ENCODE measurements around the gene MRGPRF.
A peak's percentile ranks its signal among the peaks of the same experiment; 100 is the strongest.
"Not testable (repeated sequence)": the region's sequence is repeated elsewhere in the genome, so short reads cannot be mapped to it uniquely, and the experiment has no call there.

The MRGPRF gene

GRCh38 chr11:69002110-69002569 is 10.9 kb downstream of the MRGPRF start:
- DNase-seq = no peak

DNA sequence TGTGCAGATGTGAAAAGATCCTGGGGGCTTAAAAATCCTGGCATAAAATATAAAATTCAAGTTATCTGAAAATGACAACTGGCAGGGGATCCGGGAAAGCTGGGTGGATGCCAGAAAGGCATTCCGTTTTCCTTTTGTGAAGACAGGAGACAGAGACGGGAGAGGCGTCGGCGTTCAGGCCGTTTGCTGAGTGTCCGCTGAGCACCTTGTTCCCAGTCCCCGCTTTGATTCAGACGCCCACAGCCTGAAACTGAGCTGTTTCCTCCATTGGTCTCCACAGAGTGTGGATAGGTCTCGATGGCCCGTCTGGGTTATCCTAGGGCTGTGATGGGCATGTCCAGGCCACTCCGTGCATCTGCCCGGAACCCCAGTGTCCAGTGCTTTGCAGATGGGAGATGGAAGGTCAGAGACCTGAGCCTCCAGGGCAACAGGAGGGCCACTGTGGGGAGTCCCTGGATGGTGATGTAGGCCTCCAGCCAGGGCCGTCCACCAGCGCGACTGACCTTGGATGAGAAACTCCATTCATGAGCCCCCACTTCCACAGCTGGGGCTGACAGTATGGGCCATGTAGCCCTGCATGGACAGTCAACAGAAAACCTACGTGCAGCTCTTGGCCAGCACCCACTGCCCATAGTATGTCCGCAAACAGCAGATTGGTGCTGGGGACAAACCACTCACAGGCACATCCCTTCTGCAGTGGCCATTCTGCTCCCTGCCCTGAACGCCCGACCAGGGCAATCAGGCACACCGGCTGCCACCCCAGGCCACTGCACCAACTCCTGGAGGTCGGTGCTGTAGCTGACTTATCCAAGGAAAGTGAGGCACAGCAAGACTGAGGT is 11.6 kb downstream of the MRGPRF start:
- DNase-seq = no peak

DNA sequence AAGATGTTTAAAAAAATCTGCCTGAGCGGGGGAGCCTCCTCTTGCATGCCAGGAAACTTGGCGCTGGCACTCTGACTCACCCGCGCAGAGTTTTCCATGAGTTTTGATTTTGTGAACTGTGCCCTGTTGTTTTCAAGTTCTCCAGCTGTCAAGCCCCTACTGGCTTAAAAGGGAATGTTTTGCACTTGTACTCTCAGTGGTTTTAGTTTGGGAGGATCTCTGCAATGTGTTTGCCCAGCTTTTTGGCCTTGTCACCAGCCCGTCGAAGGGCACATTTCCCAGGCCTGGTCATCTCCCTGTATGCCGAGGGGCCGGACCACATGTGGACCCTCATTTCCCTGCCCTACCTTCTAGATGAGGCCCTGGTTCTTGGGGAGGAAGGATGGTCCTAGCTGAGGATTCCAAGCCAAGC is 12.2 kb downstream of the MRGPRF start:
- no peak for DNase-seq

- DNase-seq = no peak
Observed at GRCh38 chr11:69000391-69000790, 12.7 kb downstream of the MRGPRF start.

- DNase-seq = not testable (repeated sequence)
Observed at GRCh38 chr11:68999748-69000355, 13.2 kb downstream of the MRGPRF start.

GRCh38 chr11:68999093-68999747 is 13.8 kb downstream of the MRGPRF start:
- no peak for DNase-seq

- DNase-seq = no peak
Observed at GRCh38 chr11:68998390-68998911, 14.6 kb downstream of the MRGPRF start.

GRCh38 chr11:68997995-68998348 is 15.1 kb downstream of the MRGPRF start:
- DNase-seq = no peak

- no peak for DNase-seq
Observed at GRCh38 chr11:68997124-68997994, 15.7 kb downstream of the MRGPRF start.

DNA sequence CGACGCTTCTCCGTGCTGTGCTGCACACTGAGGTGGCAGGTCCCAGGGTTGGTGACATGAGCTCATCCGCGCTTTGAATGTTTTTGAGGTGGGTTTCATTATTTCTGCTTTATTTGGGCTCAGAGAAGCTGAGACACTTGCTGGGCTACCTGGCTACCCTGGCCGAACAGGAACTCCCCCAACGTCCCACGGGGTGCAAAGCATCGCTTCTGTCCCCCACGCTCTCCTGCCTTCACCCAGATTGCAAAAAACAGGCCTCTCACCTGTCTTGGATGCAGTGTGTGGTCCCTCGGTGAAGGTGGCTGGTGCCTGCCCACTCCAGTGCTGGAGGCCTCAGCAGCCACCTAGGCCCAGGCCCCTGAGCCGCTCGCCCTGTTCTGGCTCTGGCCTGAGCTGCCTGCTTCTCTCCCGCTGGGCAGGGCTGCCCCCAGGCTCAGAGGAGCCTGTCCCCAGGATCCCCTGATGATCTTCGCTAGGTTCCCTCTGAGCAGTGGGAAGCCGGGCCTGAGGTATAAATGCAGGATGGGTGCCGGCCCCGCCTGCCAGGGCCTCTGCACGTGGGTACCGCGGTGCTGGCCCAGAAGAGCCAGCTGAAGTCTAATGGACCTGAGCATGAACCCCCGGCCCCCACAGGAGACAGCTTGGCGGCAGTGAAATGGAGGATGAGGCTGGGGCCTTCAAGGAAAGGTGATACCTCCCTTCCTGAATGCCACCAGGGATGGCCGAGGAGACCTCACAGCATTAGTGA is 16.5 kb downstream of the MRGPRF start:
- DNase-seq = no peak

- no peak for DNase-seq
Observed at GRCh38 chr11:68994894-68995285, 18.2 kb downstream of the MRGPRF start.

GRCh38 chr11:68994161-68994893 is 18.7 kb downstream of the MRGPRF start:
- no peak for DNase-seq

- DNase-seq = no peak
Observed at GRCh38 chr11:68993546-68993945, 19.5 kb downstream of the MRGPRF start.

GRCh38 chr11:68992743-68993255 is 20.2 kb downstream of the MRGPRF start:
- no peak for DNase-seq

- DNase-seq = no peak
Observed at GRCh38 chr11:68990995-68991780, 21.9 kb downstream of the MRGPRF start.

DNA sequence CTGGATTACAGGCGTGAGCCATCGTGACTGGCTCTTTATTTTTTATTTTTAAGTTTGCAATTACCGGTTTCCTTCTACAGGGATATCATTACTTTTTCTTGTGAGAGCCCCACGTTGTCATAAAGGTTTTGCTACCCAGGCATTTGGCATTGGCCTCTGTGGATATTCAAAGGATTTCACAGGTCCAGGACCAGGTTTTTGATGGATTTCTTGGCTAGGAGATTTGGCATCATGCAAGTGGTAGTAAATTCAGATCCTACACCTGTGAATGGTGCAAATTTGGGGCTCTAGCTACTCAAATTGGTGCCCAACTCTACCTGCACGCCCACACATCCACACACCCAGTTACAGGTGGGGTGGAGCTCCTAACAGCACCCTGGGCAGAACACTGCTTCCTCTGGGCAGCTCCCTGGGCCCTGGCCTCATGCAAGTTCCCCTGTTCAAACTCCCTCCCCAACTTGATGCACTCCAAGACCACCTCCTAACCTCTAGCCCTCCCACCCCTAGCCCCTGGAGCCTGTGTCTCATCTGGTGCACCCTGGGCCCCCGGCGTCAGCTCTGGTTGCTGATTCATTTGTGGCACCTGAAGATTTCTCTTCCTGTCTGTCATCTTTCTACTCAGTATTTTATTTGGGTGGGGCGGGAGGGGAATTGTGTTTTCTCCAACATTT is 23.0 kb downstream of the MRGPRF start:
- DNase-seq = no peak

DNA sequence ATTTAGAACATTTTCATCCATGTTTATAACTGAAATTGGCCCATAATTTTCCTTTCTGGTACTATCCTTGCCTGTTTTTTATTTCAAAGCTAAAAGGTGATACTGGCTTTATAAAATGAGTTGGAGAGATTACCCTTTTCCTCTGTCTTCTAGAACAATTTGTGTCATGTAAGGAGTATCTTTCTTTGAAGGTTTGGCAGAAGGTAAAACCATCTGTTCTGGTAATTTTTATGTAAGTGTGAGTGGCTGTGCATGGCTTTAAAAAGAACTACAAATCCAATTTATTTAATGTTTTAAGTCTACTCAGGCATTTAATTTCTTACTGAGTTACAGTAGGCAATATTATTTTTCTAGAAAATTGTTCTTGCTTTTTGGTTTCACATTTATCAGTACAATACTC is 24.6 kb downstream of the MRGPRF start:
- DNase-seq = peak in 1 of 2 donors; percentile 4

DNA sequence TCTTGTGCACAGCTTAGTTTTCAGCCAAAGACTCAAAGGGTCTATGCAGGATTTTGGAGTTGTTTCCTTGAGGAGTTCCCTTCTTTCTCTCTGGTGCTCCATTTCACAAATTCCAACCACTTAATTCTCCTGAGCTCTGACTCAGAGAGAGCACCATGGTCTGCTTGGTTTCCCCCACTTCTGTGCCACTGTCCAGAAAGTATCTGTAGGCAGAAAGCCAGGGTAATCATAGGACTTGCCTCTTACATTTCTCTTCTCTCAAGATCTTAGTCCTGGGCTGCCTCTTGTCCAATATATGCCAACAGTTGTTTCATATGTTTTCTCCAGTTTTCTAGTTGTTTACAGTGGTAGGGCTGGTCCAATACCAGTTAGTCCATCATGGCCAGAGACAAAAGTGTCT is 25.8 kb downstream of the MRGPRF start:
- no peak for DNase-seq

- DNase-seq = no peak
Observed at GRCh38 chr11:68983801-68984200, 29.2 kb downstream of the MRGPRF start.
